ENCODE measurements around the gene ZNF385C.
"Not testable (repeated sequence)": the region's sequence is repeated elsewhere in the genome, so short reads cannot be mapped to it uniquely, and the experiment has no call there.

ZNF385C gene, protein sequence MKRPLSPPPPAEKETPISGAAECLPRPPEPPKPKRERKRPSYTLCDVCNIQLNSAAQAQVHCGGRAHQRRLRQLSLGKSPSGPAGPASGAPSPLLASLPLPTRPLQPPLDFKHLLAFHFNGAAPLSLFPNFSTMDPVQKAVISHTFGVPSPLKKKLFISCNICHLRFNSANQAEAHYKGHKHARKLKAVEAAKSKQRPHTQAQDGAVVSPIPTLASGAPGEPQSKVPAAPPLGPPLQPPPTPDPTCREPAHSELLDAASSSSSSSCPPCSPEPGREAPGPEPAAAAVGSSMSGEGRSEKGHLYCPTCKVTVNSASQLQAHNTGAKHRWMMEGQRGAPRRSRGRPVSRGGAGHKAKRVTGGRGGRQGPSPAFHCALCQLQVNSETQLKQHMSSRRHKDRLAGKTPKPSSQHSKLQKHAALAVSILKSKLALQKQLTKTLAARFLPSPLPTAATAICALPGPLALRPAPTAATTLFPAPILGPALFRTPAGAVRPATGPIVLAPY

DNA sequence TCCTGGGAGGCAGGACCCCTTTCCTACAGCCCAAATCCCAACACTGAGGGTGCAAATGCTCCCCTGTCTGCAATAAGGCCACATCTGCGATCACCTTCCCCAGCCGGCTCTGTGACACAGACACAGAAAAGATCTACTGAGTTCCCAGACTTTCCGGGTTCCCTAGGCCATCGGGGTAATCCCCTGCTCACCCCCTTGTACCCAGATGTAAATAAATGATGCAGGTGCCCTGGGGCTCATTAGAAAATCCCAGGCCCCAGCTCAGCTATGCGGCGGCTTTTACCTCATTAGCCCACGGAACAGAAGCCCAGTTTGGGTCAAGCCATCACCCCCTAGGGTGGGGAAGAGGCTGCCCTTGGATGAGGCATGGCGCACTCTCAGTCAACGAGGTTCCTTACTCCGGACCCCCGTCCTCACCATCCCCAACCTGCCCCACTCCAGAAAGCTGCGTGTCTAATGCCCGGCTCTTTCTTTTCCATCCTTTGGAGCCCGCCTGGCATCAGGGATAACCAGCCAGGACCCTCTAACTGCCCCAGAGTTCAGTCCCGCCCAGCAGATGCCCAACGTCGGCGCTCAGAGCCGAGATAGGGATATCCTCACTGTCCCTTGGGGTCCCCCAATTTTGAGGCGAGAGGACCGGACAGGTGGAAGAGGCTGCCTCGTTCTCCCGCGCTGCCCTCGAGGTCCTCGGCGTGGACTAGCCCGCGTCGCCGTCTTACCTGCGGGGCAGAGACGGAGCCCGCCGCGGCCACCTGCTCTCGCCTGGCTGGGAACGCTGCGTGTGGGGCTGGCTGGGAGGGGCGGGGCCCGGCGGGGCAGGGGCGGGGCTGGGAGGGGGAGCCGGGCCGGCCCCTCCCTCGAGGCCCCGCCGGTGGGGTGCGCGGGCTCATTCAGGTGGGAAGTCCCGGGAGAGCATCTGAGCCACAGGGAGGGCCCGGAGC is at the start of gene ZNF385C:
ZNF385C (minus strand) TSS at position 783 of the 941 bp plus-strand sequence. CDS start 35,417 bp downstream, outside the sequence.
- peak; percentile 65 for DNase-seq

DNA sequence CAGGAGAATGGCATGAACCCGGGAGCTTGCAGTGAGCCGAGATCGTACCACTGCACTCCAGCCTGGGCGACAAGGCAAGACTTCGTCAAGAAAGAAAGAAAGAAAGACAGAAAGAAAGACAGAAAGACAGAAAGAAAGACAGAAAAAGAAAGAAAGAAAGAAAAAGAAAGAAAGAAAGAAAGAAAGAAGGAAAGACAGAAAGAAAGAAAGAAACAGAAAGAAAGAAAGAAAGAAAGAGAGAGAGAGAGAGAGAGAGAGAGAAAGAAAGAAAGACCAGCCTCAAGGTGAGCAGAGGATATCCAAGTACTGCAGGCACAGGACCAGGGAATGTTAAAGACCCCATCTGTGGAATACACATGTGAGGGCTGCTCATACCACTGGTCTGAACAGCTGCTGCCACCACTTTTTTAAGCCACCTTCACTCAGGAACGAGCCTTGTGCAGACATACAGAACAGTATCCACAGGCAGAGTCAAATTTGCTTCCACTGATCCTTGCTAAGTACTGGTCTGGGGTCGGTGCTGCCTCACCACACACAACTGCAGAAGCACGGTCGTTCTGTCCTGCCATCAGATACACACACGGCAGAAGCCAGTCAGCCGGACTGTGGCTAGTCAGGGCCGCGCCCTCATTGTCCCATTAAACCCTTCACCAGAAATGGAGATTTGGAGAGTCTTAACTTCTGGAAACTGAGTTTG is 48.8 kb upstream of the ZNF385C start:
- DNase-seq = no peak

DNA sequence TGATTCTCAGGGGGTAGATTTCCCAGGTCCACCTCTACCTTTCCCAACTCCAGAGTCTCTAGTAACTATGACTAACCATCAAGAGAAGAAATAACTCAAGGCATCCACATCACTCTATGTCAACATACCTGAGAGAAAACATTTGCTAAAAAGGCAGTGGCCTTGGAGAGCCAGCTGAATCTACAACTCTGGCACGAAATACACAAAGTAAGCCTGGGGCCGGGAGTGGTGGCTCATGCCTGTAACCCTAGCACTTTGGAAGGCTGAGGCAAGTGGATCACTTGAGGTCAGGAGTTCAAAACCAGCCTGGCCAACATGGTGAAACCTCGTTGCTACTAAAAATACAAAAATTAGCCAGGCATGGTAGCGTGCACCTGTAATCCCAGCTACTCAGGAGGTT is 44.9 kb upstream of the ZNF385C start:
- not testable (repeated sequence) for DNase-seq

DNA sequence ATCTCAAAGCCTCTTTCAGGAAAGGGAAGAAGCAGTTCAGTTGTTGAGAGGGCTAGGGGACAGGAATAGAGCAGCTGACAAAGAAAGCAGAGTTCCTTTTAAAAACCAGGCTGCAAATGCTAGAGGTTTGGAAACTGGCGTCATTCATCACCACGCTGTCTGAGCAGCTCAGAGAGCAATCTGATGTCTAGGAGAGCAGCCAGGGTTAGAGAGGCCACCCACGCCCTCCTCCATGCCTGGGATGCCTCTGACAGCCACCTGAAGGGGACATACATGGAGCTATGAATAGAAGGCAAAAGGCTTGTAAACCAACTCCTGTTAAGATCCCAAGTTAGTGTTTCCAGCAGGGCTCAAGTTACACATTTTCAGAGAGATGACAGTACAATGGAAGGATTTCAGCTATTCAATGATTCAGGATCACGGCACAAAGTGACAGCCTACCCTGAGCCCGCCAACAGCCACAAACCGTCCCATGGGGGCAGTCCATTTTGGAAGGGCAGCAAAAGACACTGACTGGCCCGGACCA is 44.2 kb upstream of the ZNF385C start:
- no peak for DNase-seq

DNA sequence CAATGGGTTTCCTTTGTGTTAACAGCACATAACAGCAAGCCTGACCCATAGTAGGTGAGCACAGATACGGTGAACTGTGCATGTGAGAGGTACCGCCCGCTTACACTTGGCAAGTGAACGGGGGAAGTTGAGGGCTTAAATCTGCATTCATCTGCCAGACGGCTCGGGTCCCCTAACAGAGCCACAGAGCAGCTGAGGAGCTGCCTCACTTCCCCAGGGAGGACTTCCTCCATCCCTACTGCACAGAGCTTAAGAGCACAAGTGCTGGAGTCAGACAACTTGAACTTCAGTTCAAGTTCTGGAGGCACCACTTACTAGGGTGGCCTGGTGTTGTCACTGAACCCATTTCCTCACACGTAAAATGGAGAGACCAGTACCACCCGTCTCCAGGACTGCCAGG is 43.1 kb upstream of the ZNF385C start:
- DNase-seq = no peak

DNA sequence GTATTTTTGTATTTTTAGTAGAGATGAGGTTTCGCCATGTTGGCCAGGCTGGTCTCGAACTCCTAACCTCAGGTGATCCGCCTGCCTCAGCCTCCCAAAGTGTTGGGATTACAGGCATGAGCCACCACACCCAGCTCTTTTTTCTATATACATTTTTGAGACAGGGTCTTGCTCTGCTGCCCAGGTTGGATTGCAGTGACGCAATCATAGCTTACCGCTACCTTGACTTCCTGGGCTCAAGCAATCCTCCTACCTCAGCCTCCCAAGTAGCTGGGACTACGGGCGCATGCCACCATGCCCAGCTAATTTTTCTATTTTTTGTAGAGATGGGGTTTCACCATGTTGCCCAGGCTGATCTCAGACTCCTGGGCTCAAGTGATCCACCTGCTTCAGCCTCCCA is 42.4 kb upstream of the ZNF385C start:
- not testable (repeated sequence) for DNase-seq

DNA sequence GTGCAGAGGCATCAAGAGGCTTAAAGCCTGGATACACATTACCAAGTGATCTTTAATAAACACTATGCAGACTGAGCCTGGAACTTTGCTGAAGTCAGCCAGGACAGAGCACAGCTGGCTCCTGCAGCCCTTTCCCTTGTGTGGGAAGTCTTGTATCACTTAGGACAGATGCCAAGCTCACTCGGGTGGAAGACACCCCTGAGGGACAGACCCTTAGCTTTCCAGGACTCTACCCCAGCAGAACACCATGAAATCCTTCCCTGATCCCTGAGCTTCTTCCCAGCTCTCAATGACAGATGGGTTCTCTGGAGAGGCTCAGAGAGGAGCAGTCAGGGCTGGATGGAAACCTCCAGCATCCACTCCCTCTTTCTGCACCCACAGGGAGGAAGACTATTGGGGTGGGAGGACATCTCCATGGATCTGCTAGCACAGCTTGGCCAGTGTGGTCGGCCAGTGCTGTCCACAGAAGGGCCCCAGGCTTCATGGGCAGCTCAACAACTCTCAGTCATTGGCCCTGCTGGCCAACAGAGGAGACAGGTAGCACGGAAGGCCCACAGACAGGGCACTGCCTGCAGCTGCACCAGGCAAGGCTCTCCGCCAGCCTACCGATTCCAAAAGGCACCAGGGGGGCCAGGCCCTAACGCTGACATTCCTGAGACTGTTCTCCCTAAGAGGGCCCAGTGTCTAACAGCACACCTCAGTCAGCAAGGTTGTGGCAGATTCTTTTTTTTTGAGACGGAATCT is 40.6 kb upstream of the ZNF385C start:
- DNase-seq = peak; percentile 47

DNA sequence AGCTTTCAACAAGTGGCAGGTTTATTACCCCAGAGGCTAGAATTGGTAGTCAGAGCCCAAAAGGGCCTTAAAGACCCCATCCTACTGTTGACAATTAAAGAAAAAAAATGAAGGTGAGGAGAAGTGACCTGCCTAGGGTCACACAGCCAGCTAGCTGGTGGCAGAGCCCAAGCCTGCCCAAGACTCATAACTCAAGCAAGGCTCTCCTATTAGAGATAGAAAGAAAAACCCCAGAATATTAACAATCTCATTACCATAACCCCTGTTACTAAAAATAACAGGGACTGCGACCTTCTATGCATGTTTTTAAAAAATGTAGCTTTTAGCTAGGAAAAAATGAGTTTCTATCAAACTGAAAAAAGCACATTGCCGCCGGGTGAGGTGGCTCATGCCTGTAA is 38.4 kb upstream of the ZNF385C start:
- DNase-seq = no peak

DNA sequence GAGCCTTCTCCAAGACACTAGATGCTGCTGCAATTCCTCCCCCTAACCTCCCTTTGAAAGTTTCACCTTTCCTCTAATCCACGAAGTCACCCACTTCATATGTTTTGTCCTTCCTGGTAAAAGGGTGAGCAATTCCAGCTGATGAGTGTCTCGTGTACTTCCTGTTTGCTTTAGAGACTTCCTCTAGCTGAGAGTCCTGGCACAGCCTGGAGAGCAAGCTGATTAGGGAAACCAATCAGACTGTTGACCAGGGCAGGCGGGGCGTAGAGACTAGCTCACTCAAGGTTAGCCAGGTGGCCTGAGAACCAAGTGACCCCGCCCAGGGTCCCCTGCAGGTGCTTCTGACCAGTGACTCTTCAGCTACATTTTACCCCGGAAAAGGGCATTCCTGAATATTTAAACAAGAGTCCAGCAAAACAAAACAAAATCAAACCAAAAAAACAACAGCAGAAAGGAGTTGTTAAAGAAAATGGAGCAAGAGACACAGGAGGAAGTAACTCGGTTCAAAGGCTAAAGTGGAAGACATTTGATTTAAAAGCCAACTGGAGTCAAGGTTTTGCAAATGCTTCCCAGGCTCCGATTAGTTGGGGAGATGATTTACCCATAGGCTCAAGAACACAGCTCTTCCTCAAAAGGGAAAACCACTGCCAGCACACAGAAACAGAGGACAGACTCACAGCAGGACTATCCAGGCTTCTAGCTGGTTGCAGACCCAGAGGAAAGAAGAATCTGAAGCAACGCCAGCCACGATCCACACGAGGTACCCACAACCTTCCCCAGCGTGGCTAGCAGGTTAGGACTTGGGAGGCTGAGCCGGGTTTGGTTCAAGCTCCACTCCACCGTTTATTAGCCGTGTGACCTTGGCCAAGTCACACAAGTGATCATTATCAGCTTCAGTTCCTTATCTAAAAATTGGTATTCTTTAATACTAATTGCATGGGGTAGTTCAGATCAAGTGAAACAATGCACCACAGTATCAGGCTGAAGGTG is 37.7 kb upstream of the ZNF385C start:
- DNase-seq = no peak

DNA sequence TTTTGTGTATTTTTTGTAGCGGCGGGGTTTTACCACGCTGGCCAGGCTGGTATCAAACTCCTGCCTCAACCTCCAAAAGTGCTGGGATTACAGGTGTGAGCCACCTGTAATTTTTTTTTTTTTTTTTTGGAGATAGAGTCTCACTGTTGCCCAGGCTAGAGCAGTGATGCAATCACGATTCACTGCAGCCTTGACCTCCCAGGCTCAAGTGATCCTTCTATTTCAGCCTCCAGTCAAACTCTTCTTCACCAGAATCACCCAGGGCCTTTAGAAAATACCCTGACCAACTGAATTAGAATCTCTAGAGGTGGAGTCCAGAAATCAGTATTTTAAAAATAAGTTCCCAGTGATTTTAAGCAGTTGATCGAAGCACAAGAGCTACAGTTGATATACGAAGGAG is 36.9 kb upstream of the ZNF385C start:
- DNase-seq = no peak

DNA sequence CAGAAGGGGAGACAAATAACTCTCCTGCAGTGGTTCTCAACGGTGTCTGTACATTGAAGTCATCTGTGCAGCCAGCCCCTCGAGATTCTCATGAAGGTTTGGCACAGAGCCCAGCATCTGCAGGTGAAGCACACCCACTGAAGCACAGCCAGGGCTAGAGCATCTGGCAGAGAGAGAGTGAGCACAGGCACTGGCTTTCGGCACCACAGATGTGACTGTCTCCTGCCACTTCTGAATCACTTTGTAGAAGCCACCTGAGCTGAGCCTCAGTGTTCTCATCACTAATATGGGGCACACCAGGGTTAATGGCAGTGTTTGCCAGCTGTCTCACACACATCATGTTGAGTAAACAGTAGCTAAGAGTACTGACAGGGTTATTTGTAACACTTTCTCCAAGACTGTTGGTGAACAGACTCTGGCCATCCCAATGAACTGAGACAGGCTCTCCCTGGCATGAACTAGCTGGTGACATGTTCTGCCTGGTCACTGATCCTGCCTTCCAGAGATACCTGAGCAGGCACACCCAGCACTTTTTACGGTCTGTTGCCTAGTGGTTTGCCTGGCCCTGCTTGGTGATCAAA is 35.3 kb upstream of the ZNF385C start:
- DNase-seq = peak; percentile 98

DNA sequence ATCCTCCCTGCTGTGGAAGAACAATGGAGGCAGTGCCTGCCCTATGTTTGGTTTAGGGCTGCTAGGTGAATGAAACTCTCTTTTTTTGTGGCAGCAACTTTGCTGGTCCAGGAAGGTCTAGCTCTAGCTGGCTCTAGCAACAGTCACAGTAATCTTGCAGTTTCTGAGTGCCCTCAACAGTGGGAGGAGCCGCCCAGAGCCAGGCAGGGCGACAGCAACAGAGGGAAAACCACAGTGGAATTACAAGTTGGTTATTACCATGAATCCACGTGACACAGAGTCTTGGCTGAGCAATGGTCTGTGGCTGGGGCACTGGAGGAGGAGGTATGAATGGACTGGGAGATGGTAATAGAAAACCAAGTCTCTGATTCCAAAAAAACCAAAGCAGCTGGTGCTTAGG is 34.7 kb upstream of the ZNF385C start:
- DNase-seq = no peak

DNA sequence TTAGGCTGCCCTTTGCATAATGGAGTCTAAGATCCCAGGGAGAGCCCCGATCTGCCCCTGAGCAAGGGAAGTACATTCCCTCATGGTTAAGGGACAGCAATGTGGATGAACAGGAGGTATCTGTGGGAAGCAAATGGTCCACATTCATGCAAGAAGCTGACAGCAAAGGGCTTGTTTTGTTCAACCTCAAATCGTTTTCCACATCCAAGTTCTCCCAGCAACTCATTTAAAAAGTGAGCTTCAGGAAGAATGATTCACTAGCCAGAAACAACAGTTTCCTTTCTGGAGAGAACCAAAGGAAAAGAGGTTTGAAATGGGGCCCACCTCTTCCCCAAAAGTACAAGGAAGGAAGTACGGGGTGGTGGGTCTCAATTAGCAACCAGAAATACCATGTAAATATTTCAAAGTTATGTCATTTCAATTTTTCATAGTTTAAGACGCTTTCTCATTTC is 33.7 kb upstream of the ZNF385C start:
- no peak for DNase-seq

DNA sequence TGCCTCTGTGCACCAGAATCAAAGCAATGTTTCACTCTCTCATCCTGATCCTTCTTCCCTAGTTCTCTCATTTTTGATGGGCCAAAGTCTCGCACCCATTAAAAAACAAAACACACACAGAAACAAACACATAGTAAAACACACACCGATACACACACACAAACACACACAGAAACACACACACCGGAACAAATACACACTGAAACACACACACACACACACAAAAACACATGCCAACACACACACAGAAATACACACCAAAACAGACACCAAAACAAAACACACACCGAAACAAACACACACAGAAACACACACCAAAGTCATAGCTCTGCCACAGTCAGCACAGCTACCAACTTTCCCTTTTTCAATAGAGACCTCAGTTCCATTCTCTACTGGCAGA is 33.0 kb upstream of the ZNF385C start:
- no peak for DNase-seq

DNA sequence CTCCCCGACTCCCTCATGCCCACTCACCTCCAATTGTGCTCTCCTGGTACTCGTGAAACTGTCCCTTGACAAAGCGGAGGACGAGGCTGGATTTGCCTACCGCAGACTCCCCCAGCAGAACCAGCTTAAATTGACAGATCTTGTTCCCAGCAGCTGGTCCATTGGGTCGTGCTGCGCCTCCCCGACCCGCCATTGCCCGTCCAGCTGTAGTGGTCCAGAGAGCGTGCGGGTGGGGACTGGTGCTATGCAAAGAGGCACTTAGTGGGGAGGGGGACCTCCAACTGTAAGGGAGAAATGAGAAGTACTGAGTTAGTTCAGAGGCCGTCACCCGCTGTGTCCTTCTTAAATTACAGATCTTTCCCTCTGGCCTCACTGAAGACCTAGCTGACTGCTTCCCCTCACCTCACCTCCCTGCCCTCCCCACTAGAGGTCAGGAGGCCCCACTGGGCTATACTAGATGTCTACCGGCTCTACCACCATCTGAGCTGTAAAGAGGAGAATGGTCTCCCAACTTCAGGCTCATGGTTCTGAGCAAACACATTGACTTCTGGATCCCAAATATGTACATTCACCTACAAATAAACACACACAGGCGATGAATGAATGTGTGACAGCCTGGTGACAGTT is 32.1 kb upstream of the ZNF385C start:
- DNase-seq = no peak

DNA sequence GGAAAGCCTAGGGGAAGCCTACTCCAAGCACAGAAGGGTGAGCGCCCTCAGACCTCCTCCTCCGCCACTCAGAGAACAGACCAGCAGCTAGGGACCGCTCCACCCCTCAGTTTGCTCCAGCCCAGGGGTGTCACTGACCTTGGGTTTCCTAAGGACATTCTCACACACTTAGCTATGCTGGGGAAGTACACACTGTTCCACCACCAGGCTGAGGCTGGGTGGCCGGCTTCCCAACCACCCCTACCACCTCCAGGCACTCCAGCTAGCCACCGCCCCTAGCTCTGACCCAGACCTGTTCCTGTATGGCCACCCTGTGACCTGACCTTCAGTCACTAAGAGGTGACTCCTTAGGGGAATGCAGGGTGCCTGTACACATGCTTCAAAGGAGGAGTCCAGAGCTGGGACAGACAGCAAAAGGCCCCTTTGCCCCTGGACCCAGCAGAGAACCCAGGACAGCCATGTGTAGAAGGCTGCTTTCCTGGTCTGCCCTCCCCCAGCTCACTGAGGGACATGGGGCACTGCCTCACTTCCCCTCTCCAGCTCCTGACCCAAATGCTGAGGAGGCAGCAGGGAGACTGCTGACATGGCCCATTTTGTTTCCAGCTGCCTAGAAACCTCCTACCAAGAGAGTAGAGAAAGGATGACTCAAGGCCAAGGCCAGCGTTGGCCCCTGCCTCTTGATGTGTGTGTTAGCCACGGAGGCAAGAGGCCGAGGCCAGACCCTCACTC is 31.0 kb upstream of the ZNF385C start:
- DNase-seq = no peak

DNA sequence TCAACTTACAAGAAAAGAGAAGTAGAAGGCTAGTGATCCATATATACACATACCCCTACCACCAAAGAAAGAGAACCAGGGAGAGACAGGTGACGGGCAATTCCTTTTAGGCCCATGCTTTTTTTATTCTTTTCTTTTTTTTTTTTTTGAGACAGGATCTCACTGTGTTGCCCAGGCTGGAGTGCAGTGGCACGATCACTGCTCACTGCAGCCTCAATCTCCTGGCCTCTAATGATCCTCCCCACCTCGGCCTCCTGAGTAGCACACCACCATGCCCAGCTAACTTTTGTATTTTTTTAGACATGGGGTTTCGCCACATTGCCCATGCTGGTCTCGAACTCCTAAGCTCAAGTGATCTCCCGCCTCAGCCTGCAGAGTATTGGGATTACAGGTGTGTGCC is 29.1 kb upstream of the ZNF385C start:
- DNase-seq = no peak

DNA sequence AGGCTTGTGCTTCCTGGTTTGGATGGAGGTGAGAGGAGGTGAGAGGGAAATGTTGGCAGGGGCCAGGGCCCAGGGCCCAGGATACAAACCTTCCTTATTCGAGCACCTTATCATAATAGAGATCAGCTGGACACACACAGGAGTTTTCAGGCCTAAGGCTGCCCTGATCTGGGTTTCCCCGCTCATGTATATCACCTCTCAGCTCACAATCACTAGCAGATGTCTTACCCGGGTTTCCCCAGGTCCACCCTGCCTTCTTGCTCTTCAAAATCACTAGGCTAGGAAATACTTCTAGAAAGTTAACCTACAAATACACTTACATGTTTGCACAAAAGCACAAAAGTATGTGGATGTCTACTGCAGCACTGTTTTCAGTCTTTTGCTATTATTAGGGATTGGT is 28.6 kb upstream of the ZNF385C start:
- DNase-seq = no peak

DNA sequence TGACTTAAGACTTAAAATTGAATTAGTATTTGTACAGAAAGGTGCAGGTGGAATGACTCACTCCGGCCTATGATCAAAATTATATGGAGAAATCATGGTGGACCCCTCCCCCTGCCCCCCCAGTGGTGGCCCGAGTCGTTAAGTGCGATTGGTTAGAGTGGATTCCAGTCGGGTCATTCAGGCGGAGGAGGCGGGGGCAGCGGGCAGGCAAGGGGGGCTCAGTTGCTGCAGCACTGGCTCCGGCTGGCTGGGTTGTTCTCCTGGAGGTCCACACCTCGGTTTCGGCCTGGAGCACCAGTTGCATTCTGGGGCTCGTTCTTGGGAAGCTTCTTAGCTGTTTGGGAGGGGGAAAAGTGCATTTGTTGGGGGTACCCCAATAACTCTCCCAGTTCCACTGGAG is 27.3 kb upstream of the ZNF385C start:
- no peak for DNase-seq
